Right atrium auricular region (tissue), 2 donors: Measurements from ENCODE around the gene RAE1. TPM values are rescaled to one million over a fixed set of nuclear protein-coding genes. Genes with fewer than 3 reads are reported as not detected.
A peak's percentile ranks its signal among the peaks of the same experiment; 100 is the strongest.

Source experiments
- DNase-seq: peaks from one replicate; pipeline ENCODE4 v3.0.0-alpha.2; 2019; ENCODE audit warnings: low spot score
- H3K27ac ChIP-seq, 2 donors: fragments of 200-600 bp; sonication (generic); 1 replicate in 1 of 2; 2 replicates in 1 of 2; pipeline ENCODE4 v1.5.1; 2016 to 2019
- H3K27me3 ChIP-seq, 2 donors: fragments of 200-600 bp; sonication (generic); one replicate each; pipeline versions ENCODE4 v1.5.1 to v1.6.0; 2017 to 2019
- H3K36me3 ChIP-seq: fragments of 200-600 bp; sonication (generic); one replicate; pipeline ENCODE4 v1.5.1; 2016
- H3K4me1 ChIP-seq, 2 donors: fragments of 200-600 bp; sonication (generic); one replicate each; pipeline versions ENCODE4 v1.5.1 to v1.6.0; 2017 to 2019
- H3K4me3 ChIP-seq, 2 donors: fragments of 200-600 bp; sonication (generic); 1 replicate in 1 of 2; 2 replicates in 1 of 2; pipeline ENCODE4 v1.5.1; 2017 to 2019; ENCODE audit warnings: mild to moderate bottlenecking in 1 of 2, moderate library complexity in 1 of 2
- H3K9me3 ChIP-seq, 2 donors: fragments of 200-600 bp; sonication (generic); one replicate each; pipeline ENCODE4 v1.5.1; 2019
- CTCF ChIP-seq, 2 donors: fragments of 200-600 bp; sonication (generic); IDR thresholded peaks; one replicate each; pipeline ENCODE4 v1.5.1; 2019; ENCODE audit warnings: antibody characterized with exemption in 2 of 2
- total RNA-seq, 2 donors: library from RNA; depleted of rRNA; stranded (reverse); fragments of >200 nt; gene quantifications; one replicate each; pipeline ENCODE4 v1.1.0, GENCODE V29; 2016

The RAE1 gene
- total RNA-seq, 2 donors from 2014 or later: 11.6 to 11.8 TPM

DNA sequence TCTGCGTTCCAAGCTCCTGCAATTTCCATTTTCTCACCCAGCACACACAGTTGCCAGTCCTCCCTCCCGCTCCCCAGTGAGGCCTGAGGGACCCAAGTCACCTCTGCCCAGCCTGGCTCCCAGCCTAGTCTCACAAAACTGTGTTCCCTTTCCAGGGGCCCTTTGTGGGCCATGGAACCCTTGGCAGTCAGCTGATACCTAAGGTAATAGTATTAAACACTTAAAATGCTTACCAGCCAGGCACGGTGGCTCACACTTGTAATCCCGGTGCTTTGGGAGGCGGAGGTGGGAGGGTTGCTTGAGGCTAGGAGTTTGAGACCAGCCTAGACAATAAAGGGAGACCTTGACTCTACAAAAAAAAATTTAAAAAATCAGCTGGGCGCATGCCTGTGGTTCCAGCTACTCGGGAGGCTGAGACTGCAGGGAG is 36.9 kb downstream of the RAE1 start:
- Histone ChIP-seq H3K27ac (no peak overlapping the region), H3K27me3 (no peaks in the 10 kb centered on the region), H3K4me1 (peaks cover 3 to 48% of the 10 kb centered on the region in 2 donors), H3K36me3 (peaks cover 2% of the 10 kb centered on the region), H3K4me3 (no peak overlapping the region), H3K9me3 (no peaks in the 10 kb centered on the region)
- DNase-seq: no peak
- no peak for TF ChIP-seq CTCF (IDR thresholded peaks at IDR 0.05)

DNA sequence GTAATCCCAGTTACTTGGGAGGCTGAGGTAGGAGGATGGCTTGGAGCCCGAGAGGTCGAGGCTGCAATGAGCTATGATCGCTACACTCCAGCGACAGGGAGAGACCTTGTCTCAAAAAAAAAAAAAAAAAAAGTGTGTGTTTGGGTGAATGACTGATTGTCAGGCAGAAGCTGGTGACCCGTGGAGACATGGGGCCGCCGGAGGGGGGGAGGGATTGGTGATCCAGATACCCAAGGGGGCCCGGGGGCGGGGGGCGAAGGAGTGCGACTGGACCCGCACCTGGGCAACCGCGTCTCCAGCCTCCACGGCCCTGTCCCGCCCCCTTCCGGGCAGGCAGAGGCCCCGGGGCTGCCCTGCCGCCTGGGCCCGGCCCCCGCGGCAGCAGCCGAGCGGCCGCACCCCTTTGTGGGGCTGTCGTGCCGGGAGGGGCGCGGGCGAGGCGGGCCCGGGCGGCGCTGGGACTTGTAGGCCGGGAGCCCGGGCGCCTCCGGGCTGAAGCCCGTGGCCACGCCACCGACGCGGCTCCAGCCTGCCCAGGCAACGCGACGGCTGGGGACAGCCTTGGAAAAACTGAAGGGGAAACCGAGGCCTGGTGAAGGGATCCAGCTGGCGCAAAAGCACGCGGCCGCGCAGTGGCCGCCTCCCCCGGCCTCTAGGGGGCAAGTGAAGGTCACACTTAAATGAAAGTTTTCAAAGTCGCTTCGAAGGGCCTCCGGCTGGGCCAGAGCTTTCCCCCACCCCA is 38.1 kb downstream of the RAE1 start:
- peak; percentile 76 for DNase-seq
- Histone ChIP-seq H3K9me3 (no peaks in the 10 kb centered on the region), H3K4me1 (peaks cover 3 to 59% of the 10 kb centered on the region in 2 donors), H3K4me3 (peak overlapping the region; percentile 25 to 47), H3K36me3 (peaks cover 14% of the 10 kb centered on the region), H3K27me3 (no peaks in the 10 kb centered on the region), H3K27ac (peak overlapping the region; percentile 85 to 89)
- peak in 1 of 2 donors; percentile 54 for TF ChIP-seq CTCF (IDR thresholded peaks at IDR 0.05)

DNA sequence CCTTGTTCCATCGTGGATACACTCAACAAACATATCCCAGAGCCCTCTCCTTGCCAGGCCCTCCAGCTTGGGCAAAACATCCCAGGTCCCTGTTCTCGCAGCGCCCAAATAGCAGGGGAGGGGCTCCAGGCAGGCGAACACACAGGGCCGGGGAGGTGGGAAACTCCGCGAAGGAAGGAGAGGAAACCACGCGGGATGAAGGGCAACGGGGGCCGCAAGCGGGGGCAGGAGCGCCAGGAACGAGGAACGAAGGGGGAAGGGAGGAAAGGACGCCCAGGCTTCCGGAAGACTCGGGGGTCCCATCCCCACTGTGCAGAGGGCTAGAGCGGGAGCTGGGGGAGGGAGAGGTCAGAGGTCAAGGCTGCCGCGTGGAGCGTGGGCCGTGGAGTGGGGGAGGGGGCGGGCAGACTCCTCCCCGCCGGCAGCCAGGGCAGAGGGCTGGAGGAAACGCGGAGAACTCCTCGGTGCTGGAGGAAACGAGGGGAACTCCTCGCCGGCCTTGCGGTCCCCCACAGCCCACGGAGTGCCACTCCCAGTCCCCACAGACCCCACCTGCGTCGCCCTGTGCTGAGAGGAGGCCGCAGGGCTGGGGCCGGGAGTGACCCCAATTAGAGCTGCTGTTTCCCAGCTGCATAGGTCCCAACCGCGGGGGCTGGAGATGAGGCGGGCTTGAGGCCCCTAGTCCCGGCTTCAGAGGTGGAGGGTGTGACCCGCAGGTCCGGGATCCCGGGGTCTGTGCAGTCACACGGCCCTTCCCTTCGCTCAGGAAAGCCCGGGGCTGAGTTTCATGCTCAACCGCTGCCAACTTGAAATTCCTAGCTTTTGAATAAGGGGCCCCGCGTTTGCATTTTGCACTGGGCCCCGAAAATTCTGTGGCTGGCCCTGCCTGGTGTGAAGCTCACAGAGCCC is 38.9 kb downstream of the RAE1 start:
- DNase-seq: no peak
- H3K4me1 ChIP-seq: peaks cover 3 to 61% of the 10 kb centered on the region in 2 donors
- peaks cover 22% of the 10 kb centered on the region for H3K36me3 ChIP-seq
- H3K9me3 ChIP-seq: no peaks in the 10 kb centered on the region
- H3K4me3 ChIP-seq: peak overlapping the region; percentile 25 to 47
- H3K27ac ChIP-seq: peak overlapping the region; percentile 85 to 89
- no peaks in the 10 kb centered on the region for H3K27me3 ChIP-seq
- no peak for TF ChIP-seq CTCF (IDR thresholded peaks at IDR 0.05)

DNA sequence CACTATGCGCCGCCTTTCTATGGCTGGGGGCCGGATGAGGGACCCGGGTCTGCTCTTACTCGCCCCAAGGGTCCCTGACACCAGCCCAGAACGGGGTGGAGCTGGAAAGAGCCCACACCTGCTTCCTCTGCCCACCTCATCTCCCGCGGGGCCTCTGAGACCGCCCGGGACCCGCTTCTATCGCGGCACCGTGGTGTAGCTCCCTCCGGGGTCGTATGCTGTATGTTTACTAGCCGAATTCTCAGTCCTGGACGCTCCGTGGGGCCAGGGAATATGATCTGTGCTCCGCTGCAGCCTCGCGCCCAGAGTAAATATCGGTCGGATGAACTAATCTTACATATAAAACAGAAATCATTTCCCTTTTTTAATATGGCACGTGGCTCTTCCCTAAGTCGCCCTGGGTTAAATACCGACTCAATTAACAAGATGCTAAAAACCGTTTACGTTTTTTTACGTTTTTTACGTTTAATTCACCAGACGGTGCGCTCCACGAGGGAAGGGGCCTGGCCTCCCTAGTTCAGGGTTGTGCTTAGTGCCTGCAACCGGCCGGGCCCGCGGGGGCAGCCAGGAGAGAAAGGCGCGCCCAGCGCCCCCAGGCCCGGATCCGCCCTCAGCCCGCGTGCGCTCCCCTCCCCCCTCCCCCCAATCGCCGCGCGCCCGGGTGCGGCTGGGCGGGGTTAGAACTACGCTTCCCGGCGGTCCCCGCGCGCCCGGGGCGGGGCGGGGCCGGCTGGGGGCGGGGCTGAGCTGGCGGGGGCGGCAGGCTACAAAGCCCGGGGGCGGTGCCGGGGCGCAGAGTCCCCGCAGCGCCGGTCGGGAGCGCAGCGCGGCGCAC is 39.8 kb downstream of the RAE1 start, which contains the start of gene RBM38:
RBM38 (plus strand) TSS at position 793 of the 835 bp plus-strand sequence. CDS start 186 bp downstream, outside the sequence.
- DNase-seq: no peak
- Histone ChIP-seq H3K4me1 (peaks cover 3 to 62% of the 10 kb centered on the region in 2 donors), H3K4me3 (peak within 1 kb of the TSS; percentile 71 to 79), H3K27me3 (no peaks in the 10 kb centered on the region), H3K36me3 (peaks cover 23% of the 10 kb centered on the region), H3K27ac (peak within 1 kb of the TSS; percentile 92 to 96), H3K9me3 (no peaks in the 10 kb centered on the region)
- TF ChIP-seq CTCF (IDR thresholded peaks at IDR 0.05): no peak
